ENCODE results near the gene CHAT. TPM values are rescaled to one million over a fixed set of nuclear protein-coding genes. Genes with fewer than 3 reads are reported as not detected.
A peak's percentile ranks its signal among the peaks of the same experiment; 100 is the strongest.

CHAT gene
- total RNA-seq, 1 donor from 2014 or later = not detected

GRCh38 chr10:49595713-49596492 is 17.9 kb upstream of the CHAT start:
- DNase-seq (no peak), ATAC-seq (ENCODE audit: poor library complexity) (no peak)
- intact Hi-C loops (cut with DNase I) = no loop called here

GRCh38 chr10:49596493-49596809 is 17.4 kb upstream of the CHAT start:
- ATAC-seq (ENCODE audit: poor library complexity) (no peak), DNase-seq (no peak)
- intact Hi-C loops (cut with DNase I) = no loop called here

GRCh38 chr10:49596836-49597235 is 17.0 kb upstream of the CHAT start:
- no peak for DNase-seq
- intact Hi-C loops (cut with DNase I) = no loop called here
- ATAC-seq (ENCODE audit: poor library complexity) = no peak

- DNase-seq = no peak
- intact Hi-C loops (cut with DNase I) = no loop called here
- no peak for ATAC-seq (ENCODE audit: poor library complexity)
Observed at GRCh38 chr10:49597426-49598163, 16.2 kb upstream of the CHAT start.

DNA sequence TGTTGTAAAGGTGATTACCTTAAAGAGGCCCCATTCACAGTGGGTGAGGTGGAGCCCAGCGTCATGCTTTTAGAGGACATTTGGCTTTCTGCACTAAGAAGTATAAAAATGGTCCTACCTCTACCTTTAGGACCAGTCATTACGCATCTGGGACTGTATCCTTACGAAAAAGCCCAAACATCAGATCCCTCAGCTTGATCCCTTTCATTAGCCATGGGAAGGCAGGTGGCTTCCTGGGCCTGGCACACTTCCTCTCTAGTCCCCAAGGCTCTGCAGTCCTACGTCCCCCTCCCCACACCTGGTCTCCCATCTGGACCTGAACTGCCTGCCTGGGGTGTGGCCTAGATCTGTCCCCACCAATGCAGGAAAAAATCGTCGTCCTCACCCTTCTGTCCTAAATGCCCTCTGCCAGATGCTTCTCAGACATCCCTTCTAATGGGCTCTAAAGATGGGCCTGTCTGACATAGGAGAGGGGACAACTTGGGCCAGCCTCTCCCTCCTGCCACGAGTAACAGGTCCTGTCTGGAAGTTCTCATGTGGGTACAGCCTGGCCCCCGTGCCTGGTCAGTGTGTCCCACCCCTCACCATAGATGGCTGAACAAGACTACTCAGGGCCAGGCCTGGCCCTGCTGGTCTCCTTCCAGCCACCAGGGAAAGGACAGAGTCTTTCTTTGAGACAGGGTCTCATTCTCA is 15.5 kb upstream of the CHAT start:
- DNase-seq (no peak), ATAC-seq (ENCODE audit: poor library complexity) (no peak)
- intact Hi-C loops (cut with DNase I) = no loop called here

DNA sequence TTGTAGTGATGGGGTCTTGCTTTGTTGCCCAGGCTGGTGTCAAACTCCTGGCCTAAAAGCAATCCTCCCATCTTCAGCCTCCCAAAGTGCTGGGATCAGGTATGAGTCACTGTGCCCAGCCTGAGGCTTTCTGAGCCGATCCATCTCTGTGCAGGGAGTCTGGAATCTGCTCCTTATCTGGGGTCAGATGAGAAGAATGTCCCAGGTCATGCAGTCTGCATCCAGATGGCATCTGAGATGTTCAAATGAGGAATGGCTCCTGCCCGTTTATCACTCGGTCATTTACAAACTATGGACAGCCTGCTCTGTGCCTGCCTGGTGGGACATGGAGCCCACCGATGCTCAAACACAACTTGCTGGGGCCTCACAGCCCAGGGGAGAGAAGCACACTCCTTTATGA is 14.9 kb upstream of the CHAT start:
- ATAC-seq (ENCODE audit: poor library complexity) (no peak), DNase-seq (no peak)
- intact Hi-C loops (cut with DNase I) = no loop called here

DNA sequence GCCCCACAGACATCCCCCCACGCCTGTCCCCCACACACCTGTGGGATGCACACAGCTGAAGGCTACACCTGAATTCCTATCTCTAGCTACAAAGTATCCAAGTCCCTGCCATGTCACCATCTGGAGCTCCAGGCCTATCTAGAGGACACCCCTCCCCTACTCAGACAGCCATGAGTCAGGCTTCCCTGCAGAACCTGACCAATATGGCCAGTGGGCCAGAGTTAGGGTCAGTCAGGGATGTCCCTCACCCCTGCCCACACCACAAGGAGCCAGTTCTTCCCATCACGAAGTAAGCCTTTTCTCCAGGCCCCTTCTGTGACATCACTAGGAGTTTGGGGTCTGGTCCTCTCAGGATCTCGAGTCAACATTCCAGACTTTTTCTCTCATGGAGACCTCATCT is 14.3 kb upstream of the CHAT start:
- intact Hi-C loops (cut with DNase I) = no loop called here
- no peak for ATAC-seq (ENCODE audit: poor library complexity)
- no peak for DNase-seq

GRCh38 chr10:49600046-49600445 is 13.8 kb upstream of the CHAT start:
- no peak for DNase-seq
- ATAC-seq (ENCODE audit: poor library complexity) = no peak
- intact Hi-C loops (cut with DNase I) = no loop called here

DNA sequence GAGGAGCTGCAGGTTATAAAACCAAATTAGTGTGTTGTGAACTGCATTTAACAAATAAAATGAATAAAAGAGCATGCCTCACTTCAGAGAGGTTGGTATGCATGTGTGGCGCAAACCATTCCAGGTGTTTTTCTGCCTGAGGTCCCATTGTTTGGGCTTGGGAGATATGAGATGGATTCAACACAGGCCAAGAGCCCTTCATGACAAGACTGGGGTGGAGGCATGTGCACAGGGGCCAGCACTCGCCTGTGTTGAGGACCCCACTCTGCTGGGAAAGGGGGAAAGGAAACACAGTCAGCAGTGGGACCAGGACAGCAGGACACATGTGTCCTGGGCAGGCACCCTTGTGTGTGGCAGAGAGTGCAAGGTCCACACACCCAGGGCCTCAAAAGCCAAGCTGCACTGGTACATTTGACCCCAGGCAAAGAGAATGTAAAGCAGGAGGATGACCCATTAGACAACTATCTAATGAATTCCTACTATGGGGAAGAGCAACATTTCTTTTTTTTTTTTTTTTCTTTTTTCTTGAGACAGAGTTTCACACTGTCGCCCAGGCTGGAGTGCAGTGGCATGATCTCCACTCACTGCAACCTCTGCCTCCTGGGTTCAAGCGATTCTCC is 12.9 kb upstream of the CHAT start:
- DNase-seq = no peak
- ATAC-seq (ENCODE audit: poor library complexity) = no peak
- intact Hi-C loops (cut with DNase I) = no loop called here

- intact Hi-C loops (cut with DNase I) = no loop called here
- ATAC-seq (ENCODE audit: poor library complexity) (no peak), DNase-seq (no peak)
Observed at GRCh38 chr10:49601857-49602256, 12.0 kb upstream of the CHAT start.

GRCh38 chr10:49602380-49603023 is 11.3 kb upstream of the CHAT start:
- intact Hi-C loops (cut with DNase I) = no loop called here

GRCh38 chr10:49605216-49605938 is 8.5 kb upstream of the CHAT start:
- ATAC-seq (ENCODE audit: poor library complexity) = no peak

More at GRCh38 chr10:49602380-49603023, 11.3 kb upstream of the CHAT start:
- DNase-seq = no peak
- ATAC-seq (ENCODE audit: poor library complexity) = no peak

GRCh38 chr10:49605939-49606509 is 7.8 kb upstream of the CHAT start:
- DNase-seq = no peak
- no peak for ATAC-seq (ENCODE audit: poor library complexity)
- intact Hi-C loops (cut with DNase I) = no loop called here

More at GRCh38 chr10:49605216-49605938, 8.5 kb upstream of the CHAT start:
- intact Hi-C loops (cut with DNase I) = no loop called here
- DNase-seq = no peak

GRCh38 chr10:49606981-49607535 is 6.8 kb upstream of the CHAT start:
- ATAC-seq (ENCODE audit: poor library complexity) (peak; percentile 85), DNase-seq (peak; percentile 81)
- intact Hi-C loops (cut with DNase I) = no loop called here

DNA sequence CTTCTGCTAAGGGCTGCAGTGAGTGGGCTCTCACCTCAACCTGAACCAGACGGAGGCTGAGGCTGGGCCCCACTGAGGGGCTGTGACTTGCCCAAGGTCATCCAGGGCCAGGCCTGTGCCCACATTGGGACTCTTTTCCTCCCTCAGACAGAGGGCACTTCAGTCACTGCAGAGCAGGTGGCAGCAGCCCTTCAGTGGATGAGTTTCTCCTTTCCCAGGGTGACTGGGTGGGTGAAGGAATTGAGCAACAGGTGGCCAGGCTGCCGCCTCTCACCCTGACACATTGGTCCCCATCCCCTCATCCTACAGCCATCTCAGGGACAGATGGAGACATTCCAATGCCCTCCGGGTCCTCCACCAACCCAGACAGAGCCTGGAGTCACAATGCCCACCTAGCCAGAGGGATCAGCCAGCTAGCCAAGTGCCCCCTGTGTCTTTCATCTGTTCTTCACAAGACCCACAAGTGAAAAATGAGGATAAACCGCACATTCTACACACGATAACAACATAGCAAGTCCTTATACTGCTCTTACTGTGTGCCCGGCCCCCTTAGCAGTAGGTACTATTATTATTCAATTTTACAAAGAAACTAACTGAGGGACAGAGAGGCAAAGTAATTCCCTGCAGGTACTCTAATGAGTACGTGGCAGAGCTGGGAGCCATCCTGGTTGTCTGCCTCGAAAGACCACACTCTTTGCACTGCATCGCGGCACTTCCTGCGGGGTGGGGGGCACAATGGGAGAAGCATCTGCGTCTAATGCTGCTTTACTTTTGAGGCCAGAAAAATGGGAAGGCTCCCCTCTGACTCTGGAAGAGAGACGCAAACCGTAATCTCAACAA is 5.5 kb upstream of the CHAT start:
- no peak for DNase-seq
- intact Hi-C loops (cut with DNase I) = no loop called here
- no peak for ATAC-seq (ENCODE audit: poor library complexity)

DNA sequence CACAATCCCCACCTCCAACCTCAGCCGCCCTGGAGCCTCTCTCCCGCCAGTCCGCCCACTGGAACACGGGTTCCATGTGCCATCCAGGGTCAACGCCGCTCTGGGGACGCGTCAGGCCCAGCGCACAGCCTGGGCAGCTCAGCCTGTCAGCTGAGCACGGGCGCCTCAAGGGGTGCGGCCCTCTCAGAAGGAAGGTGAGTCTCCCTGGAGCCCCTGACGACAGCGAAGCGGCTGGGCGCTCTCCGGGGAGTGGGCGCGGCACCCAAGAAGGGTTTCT is 4.9 kb upstream of the CHAT start:
- DNase-seq = no peak
- intact Hi-C loops (cut with DNase I) = no loop called here
- no peak for ATAC-seq (ENCODE audit: poor library complexity)

Measured in Right ventricle myocardium superior (tissue), 1 donor.